ENCODE data around the gene FFAR1.

The FFAR1 gene

GRCh38 chr19:35314858-35315470, 32.7 kb upstream of the FFAR1 start:
- no peak for DNase-seq

GRCh38 chr19:35315883-35316282, 31.8 kb upstream of the FFAR1 start:
- no peak for DNase-seq

- DNase-seq = no peak
These were observed 31.1 kb upstream of the FFAR1 start for GRCh38 chr19:35316560-35316959.

- peak in 2 of 58 donors; percentile 7 to 11 for DNase-seq
These were observed 30.1 kb upstream of the FFAR1 start for GRCh38 chr19:35317464-35318043.

GRCh38 chr19:35318679-35319448, 28.8 kb upstream of the FFAR1 start:
- DNase-seq = peak in 50 of 58 donors; percentile 9 to 95 (median 56)

GRCh38 chr19:35320065-35320713, 27.5 kb upstream of the FFAR1 start:
- peak in 1 of 58 donors; percentile 45 for DNase-seq

GRCh38 chr19:35321291-35321690, 26.4 kb upstream of the FFAR1 start:
- DNase-seq = no peak

GRCh38 chr19:35322014-35322413, 25.7 kb upstream of the FFAR1 start:
- DNase-seq = no peak

- no peak for DNase-seq
These were observed 20.1 kb upstream of the FFAR1 start for GRCh38 chr19:35327642-35328041.

GRCh38 chr19:35328851-35329285, 18.8 kb upstream of the FFAR1 start, which contains the start of gene CD22:
CD22 (plus strand) TSS chr19:35329187; CDS start chr19:35332041, 2,854 bp downstream.
- DNase-seq = no peak

- no peak for DNase-seq
These were observed 18.4 kb upstream of the FFAR1 start for GRCh38 chr19:35329323-35329722.

GRCh38 chr19:35330475-35330874, 17.2 kb upstream of the FFAR1 start:
- no peak for DNase-seq

GRCh38 chr19:35331551-35332214, 16.0 kb upstream of the FFAR1 start:
- DNase-seq = no peak

- no peak for DNase-seq
These were observed 14.9 kb upstream of the FFAR1 start for GRCh38 chr19:35332817-35333216.

- no peak for DNase-seq
These were observed 13.5 kb upstream of the FFAR1 start for GRCh38 chr19:35334144-35334753.

GRCh38 chr19:35336166-35336955, 11.3 kb upstream of the FFAR1 start:
- DNase-seq = no peak

GRCh38 chr19:35337097-35337983, 10.4 kb upstream of the FFAR1 start:
- no peak for DNase-seq

- no peak for DNase-seq
These were observed 9.8 kb upstream of the FFAR1 start for GRCh38 chr19:35337984-35338296.

GRCh38 chr19:35340431-35340830, 7.3 kb upstream of the FFAR1 start:
- no peak for DNase-seq

All from anterior cingulate cortex (tissue), 58 donors.